Activated CD8-positive, alpha-beta T cell treated with anti-CD3 and anti-CD28 coated beads, Interleukin-2, amount 10 ng/mL, durations not matched to agents 7 days and 5 days (primary cell): ENCODE data around the gene F12. TPM values are rescaled to one million over a fixed set of nuclear protein-coding genes. Genes with fewer than 3 reads are reported as not detected.

Source experiments
- ATAC-seq: fragments of 150-1000 bp; cut with Tn5 transposase; one replicate; pipeline ENCODE4 v1.10.0; 2021; ENCODE audit warnings: moderate library complexity
- CTCF ChIA-PET: fragments of 350-600 bp; sonication (Branson Sonifier 250); formaldehyde crosslinking; loops from one replicate; lab custom pipeline; 2021; ENCODE audit warnings: antibody characterized with exemption; lab: Charles Lee
- POLR2A ChIA-PET: fragments of 350-600 bp; sonication (Branson Sonifier 250); formaldehyde crosslinking; loops from one replicate; lab custom pipeline; 2021; ENCODE audit warnings: antibody characterized with exemption; lab: Charles Lee
- DNase-seq: peaks from one replicate; pipeline ENCODE4 v3.0.0-alpha.2; 2020
- H3K27ac Mint-ChIP-seq: one replicate; pipeline ENCODE4 v1.8.0; 2021; ENCODE audit warnings: mild to moderate bottlenecking, mixed read lengths
- H3K27me3 Mint-ChIP-seq: one replicate; pipeline ENCODE4 v1.8.0; 2021; ENCODE audit warnings: low read depth, mixed read lengths
- H3K36me3 Mint-ChIP-seq: one replicate; pipeline ENCODE4 v1.8.0; 2021; ENCODE audit warnings: low read depth, mixed read lengths
- H3K4me1 Mint-ChIP-seq: one replicate; pipeline ENCODE4 v1.8.0; 2021; ENCODE audit warnings: low read depth, mixed read lengths
- H3K4me3 Mint-ChIP-seq: one replicate; pipeline ENCODE4 v1.8.0; 2021; ENCODE audit warnings: mild to moderate bottlenecking, mixed read lengths
- H3K9me3 Mint-ChIP-seq: one replicate; pipeline ENCODE4 v1.8.0; 2022; ENCODE audit warnings: mixed read lengths; ENCODE audit not compliant: insufficient read depth
- total RNA-seq, 2 experiments: library from RNA; stranded (reverse); gene quantifications; one replicate each; pipeline ENCODE4 v1.2.3, GENCODE V29; 2021

The F12 gene
- total RNA-seq, 2 experiments from 2014 or later = 3.2 to 3.5 TPM

DNA sequence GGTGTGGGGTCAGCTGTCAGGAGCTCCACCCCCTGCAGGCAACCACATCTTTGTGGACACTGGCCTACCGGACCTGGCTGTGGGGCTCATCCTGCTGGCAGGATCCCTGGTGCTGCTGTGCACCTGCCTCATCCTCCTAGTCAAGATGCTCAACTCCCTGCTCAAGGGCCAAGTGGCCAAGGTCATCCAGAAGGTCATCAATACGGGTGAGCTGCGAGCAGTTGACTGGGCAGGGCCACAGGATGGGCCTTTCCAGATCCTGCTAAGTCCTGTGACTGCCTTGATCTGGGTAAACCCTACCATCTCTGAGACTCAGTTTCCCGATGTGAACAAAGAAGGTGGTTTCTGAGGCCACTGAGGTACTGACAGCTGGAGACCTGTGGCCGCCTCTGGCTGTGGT lies 15.4 kb downstream of the F12 start:
- Mint-ChIP-seq H3K36me3 (no peaks in the 10 kb centered on the region), H3K4me3 (no peak overlapping the region), H3K9me3 (no peaks in the 10 kb centered on the region), H3K27ac (no peak overlapping the region), H3K27me3 (peaks cover 3% of the 10 kb centered on the region), H3K4me1 (peaks cover 36% of the 10 kb centered on the region)
- DNase-seq (no peak), ATAC-seq (no peak)
- CTCF ChIA-PET = interaction anchor here (1.0 to 8.3 kb wide), 5 partner anchors 11 to 280 kb away, joined by 3 to 270 read pairs (median 5); partner anchors contain the start of genes GRK6 and PFN3
- POLR2A ChIA-PET = interaction anchor here (0.6 kb wide), 1 partner anchor 67 kb away, joined by 3 read pairs; no protein-coding TSS in a partner anchor

DNA sequence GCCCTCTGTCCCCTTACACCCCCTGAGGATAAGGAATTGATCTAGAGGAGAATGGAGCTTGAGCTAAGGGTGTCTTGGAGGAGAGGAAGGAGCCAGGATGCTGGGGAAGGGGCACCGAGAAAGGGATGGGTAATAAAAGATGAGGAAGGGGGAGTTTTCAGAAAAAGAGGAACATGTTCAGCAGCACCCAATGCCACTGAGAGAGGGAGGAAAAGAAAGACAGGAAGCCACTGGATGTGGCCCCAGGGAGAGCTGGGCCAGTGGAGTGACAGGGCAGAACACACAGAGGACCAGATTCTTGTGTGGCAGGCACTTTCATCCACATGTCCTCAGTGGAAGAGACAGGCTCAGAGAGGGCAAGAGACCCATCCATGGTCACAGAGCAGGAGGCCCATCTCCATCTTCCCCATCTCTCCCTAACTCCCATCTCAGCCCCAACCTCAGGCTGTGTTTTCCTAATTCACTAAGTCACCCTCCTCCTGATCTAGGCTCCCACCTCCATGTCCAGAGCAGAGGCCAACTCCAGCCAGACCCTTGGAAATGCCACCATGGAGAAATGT lies 16.1 kb downstream of the F12 start:
- H3K27ac Mint-ChIP-seq = peak overlapping the region; percentile 51
- no peaks in the 10 kb centered on the region for H3K36me3 Mint-ChIP-seq
- no peaks in the 10 kb centered on the region for H3K9me3 Mint-ChIP-seq
- no peak for DNase-seq
- H3K4me1 Mint-ChIP-seq = peaks cover 43% of the 10 kb centered on the region
- CTCF ChIA-PET = interaction anchor here (1.2 to 8.3 kb wide), 7 partner anchors 11 to 108 kb away, joined by 3 to 270 read pairs (median 51); partner anchors contain the start of genes GRK6 and PFN3
- H3K4me3 Mint-ChIP-seq = no peak overlapping the region
- POLR2A ChIA-PET = interaction anchor here (0.8 to 1.0 kb wide), 2 partner anchors 59 to 62 kb away, joined by 3 read pairs; no protein-coding TSS in a partner anchor
- ATAC-seq = no peak
- H3K27me3 Mint-ChIP-seq = peaks cover 3% of the 10 kb centered on the region

DNA sequence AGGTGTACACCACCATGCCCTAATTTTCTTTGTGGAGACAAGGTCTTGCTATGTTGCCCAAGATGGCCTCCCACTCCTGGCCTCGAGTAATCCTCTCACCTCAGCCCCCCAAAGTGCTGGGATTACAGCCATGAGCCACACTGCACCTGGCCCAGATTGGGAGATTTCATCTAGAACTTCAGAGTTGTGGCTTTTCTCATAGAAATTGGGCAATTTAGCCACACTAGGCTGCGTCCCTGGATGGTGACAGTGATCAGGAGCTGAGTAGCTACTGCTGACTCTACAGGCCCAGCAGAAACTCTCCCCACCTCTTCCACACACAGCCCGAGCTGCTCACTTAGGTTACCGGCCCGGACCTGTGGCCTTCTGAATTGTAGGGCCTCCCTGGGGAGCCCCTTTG lies 16.6 kb downstream of the F12 start:
- ATAC-seq (no peak), DNase-seq (no peak)
- ChIA-PET CTCF (interaction anchor here (1.2 to 8.3 kb wide), 6 partner anchors 12 to 108 kb away, joined by 3 to 270 read pairs (median 86); partner anchors contain the start of genes GRK6 and PFN3), POLR2A (interaction anchor here (0.8 to 1.0 kb wide), 2 partner anchors 60 to 63 kb away, joined by 3 read pairs; no protein-coding TSS in a partner anchor)
- no peaks in the 10 kb centered on the region for H3K9me3 Mint-ChIP-seq
- H3K27me3 Mint-ChIP-seq = peaks cover 3% of the 10 kb centered on the region
- no peaks in the 10 kb centered on the region for H3K36me3 Mint-ChIP-seq
- no peak overlapping the region for H3K4me3 Mint-ChIP-seq
- peak overlapping the region; percentile 51 for H3K27ac Mint-ChIP-seq
- peaks cover 45% of the 10 kb centered on the region for H3K4me1 Mint-ChIP-seq

DNA sequence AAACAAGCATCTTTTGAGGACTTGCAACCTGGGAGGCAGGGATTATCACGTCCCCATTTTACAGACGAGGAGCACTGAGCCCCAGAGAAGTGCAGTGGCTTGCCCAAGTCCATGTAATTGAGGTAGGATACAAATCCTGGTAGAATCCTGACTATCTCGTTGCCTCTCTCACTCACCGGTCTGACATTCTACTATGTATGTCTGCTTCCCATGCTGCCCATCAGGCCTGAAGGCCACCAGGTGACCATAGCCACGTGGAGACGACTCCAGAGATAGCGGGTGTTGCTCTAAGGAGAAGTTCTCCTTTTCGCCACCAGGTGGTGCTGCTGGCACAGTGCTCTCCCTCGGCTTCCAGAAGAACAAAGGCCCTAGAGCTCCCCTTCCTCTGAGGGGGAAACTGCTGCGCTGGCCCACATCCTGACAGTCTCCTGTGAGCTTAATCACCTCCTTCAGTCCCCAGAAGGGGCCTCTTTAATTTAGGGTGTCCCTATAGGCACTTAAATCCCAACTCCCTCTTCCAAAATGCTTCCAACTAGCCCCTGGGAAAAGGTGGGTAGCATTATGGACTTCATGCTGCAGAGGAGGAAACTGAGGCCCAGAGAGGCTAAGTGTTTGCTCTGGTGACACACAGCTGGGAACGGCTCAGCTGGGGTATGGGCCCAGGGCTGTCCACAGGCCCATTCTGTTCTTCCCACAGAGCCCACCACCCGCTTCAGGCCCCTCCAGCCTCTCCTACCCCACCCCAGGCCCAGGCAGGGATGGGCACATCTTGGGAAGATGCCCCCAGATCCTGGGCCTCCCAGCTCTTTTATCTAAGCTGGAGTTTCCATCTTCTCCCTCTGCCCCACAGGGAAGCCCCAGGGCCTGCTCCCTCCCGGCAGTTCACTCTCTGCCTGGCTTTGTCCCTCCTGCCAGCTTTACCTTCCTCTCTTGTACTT lies 18.7 kb downstream of the F12 start:
- H3K27me3 Mint-ChIP-seq = peaks cover 3% of the 10 kb centered on the region
- ATAC-seq (peak; percentile 84), DNase-seq (peak; percentile 94)
- peaks cover 59% of the 10 kb centered on the region for H3K4me1 Mint-ChIP-seq
- no peaks in the 10 kb centered on the region for H3K9me3 Mint-ChIP-seq
- CTCF ChIA-PET = interaction anchor here (0.6 to 8.3 kb wide), 46 partner anchors 8 to 276 kb away, joined by 3 to 270 read pairs (median 11); partner anchors contain the start of genes F12, GRK6, LMAN2 and PDLIM7
- H3K36me3 Mint-ChIP-seq = no peaks in the 10 kb centered on the region
- H3K27ac Mint-ChIP-seq = peak overlapping the region; percentile 93
- POLR2A ChIA-PET = interaction anchor here (0.9 to 2.9 kb wide), 11 partner anchors 12 to 277 kb away, joined by 3 to 25 read pairs (median 5); partner anchors contain the start of genes GRK6, PFN3 and PRR7
- peak overlapping the region; percentile 19 for H3K4me3 Mint-ChIP-seq

DNA sequence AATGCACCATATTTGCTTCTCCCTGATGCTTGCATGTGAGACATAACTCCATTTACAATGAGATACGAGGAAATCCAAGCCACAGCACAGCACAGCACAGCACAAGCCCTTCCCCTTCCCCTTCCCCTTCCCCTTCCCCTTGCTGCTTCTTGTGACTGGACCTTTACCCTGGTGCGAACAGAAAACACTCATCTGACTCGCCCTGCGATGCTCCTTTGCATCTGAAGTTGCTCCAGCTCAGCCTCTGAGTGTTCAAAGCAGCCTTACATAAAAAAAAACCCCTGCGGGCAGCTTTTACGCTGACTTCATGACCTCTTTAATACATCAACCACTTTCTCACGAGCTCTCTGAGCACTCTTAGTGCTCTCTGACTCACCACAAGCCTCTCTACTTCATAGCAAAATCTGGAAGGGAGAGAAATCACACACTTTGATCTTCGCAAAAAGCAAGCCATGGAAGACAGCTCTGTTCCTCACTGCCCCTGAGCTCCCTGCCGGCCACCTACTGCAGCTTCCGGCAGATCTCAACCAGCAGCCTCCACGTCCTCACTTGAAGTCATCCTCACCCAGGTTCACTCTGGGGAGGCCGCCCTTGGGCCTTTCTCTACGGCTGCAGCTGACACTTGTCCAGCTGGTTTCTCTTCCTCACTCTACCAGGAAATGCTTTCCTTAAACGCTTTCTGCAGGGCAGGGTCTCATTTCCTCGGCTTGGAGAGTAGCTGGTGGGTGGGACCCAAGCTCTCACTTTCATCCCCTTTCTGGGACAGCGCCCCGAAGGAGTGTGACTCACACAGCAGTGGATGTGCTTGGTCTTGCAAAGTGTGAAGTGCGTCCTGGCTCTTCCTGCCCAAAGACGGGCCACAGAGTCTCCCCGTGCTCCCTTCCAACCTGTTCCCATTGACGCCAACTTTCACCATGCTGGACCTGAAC lies 19.9 kb downstream of the F12 start:
- ChIA-PET POLR2A (interaction anchor here (0.6 to 2.9 kb wide), 11 partner anchors 13 to 77 kb away, joined by 3 to 25 read pairs (median 5); partner anchors contain the start of genes GRK6, LMAN2, PFN3 and PRR7), CTCF (interaction anchor here (0.8 to 8.3 kb wide), 32 partner anchors 9 to 317 kb away, joined by 3 to 270 read pairs (median 20); partner anchors contain the start of genes F12, GRK6, LMAN2 and PDLIM7)
- peak; percentile 59 for ATAC-seq
- Mint-ChIP-seq H3K27ac (peak overlapping the region; percentile 93), H3K9me3 (no peaks in the 10 kb centered on the region), H3K4me3 (peak overlapping the region; percentile 43), H3K4me1 (peaks cover 69% of the 10 kb centered on the region), H3K27me3 (peaks cover 3% of the 10 kb centered on the region), H3K36me3 (no peaks in the 10 kb centered on the region)
- peak; percentile 52 for DNase-seq

DNA sequence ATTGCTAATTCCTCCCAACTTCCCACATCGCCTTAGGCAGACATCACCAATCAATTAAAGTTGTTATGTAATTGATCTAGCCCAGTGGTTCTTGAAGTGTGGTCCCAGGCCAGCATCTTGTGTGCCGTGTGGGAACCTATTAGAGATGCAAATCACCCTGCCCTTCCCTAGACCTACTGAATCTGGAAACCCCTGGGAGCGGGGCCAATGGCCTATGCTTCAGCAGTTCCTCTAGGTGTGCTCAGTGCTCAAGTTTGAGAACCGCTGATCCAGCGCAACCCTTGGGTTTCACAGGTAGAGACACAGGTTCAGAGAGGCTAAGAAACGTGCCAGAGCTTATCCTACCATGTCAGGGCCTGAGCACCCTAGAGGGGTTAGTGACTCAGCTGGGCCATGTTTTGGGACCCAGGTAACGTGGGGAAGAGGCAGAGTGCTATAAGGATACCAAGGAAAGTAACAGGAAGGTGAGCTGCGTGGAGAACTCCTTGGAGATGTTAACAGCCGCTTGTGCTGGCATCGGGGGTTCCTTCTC lies 20.8 kb downstream of the F12 start:
- no peak for DNase-seq
- ChIA-PET CTCF (interaction anchor here (1.2 to 8.3 kb wide), 16 partner anchors 10 to 274 kb away, joined by 13 to 270 read pairs (median 38); partner anchors contain the start of genes GRK6, PDLIM7, PFN3 and PRR7), POLR2A (interaction anchor here (1.2 to 2.9 kb wide), 5 partner anchors 14 to 76 kb away, joined by 3 to 25 read pairs (median 7); partner anchors contain the start of genes PFN3 and PRR7)
- Mint-ChIP-seq H3K36me3 (no peaks in the 10 kb centered on the region), H3K27me3 (peaks cover 3% of the 10 kb centered on the region), H3K4me3 (peak overlapping the region; percentile 9), H3K9me3 (no peaks in the 10 kb centered on the region), H3K4me1 (peaks cover 74% of the 10 kb centered on the region), H3K27ac (peak overlapping the region; percentile 93)
- no peak for ATAC-seq

DNA sequence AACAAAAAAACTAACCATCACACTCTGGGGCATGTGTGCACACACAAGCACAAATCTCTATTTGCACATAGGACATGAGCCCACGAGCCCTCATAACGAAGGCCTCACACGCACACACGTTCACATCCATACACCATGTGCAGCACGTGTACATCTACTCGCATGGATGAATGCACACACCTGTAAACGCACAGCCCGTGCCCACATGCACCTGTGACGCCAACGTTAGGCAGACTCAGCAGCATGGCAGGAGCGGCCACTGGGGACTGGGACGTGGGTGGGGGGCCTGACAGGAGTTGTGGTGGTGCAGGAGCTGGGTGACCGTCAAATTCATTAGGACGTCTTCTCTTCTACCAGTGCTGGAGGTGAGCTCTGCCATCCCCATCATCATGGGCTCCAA lies 22.0 kb downstream of the F12 start:
- Mint-ChIP-seq H3K9me3 (no peaks in the 10 kb centered on the region), H3K36me3 (no peaks in the 10 kb centered on the region), H3K27ac (no peak overlapping the region), H3K4me1 (peaks cover 71% of the 10 kb centered on the region), H3K27me3 (peaks cover 3% of the 10 kb centered on the region), H3K4me3 (no peak overlapping the region)
- ChIA-PET POLR2A (no interaction called here), CTCF (interaction anchor here (1.0 to 6.7 kb wide), 3 partner anchors 15 to 114 kb away, joined by 3 to 122 read pairs (median 3); no protein-coding TSS in a partner anchor)
- no peak for DNase-seq
- no peak for ATAC-seq

DNA sequence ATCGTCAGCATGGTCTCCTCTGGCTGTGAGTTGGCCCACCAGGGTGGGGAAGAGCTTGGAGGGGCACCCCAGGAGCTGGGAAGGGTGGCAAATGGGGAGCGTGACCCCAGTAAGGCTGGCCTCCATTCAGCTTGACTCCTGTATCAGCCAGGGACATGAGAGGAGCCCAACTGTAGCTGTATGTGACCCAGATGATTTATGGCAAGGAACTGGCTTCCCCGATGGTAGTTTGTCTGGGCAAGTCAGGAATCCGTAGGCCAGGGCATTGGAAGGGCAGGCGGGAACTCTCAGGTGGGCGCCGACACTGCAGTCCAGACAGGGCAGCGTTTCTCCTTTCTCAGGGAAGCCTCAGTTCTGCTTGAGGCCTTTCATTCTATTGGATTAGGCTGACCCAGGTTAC lies 22.8 kb downstream of the F12 start:
- no peaks in the 10 kb centered on the region for H3K9me3 Mint-ChIP-seq
- CTCF ChIA-PET = interaction anchor here (1.0 to 2.0 kb wide), 4 partner anchors 17 to 115 kb away, joined by 3 to 7 read pairs (median 4); no protein-coding TSS in a partner anchor
- H3K27me3 Mint-ChIP-seq = peaks cover 3% of the 10 kb centered on the region
- DNase-seq = no peak
- H3K4me3 Mint-ChIP-seq = peak overlapping the region; percentile 28
- POLR2A ChIA-PET = interaction anchor here (0.5 to 1.2 kb wide), 2 partner anchors 58 to 63 kb away, joined by 3 to 4 read pairs; no protein-coding TSS in a partner anchor
- H3K27ac Mint-ChIP-seq = no peak overlapping the region
- no peak for ATAC-seq
- peaks cover 73% of the 10 kb centered on the region for H3K4me1 Mint-ChIP-seq
- no peaks in the 10 kb centered on the region for H3K36me3 Mint-ChIP-seq

DNA sequence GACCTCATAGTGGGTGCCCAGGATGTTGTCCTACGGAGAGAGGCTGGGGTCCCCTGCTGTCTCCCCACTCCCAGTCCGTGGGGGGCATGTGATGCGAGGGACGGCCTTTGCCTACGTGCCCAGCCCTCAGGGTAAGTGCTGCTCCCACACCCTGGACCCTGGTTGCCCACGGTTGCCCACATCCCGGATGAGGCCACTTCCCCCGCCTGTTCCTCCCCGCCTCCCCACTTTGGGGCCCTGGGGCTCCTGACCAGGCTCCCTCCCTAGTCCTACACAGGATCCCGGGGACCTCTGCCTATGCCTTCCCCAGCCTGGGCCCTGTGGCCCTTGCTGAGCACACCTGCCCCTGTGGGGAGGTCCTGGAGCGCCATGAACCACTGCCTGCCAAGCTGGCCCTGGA lies 23.6 kb downstream of the F12 start:
- CTCF ChIA-PET = interaction anchor here (1.0 to 5.7 kb wide), 5 partner anchors 14 to 72 kb away, joined by 3 to 28 read pairs (median 6); no protein-coding TSS in a partner anchor
- no peaks in the 10 kb centered on the region for H3K36me3 Mint-ChIP-seq
- H3K27me3 Mint-ChIP-seq = peaks cover 3% of the 10 kb centered on the region
- DNase-seq = no peak
- peak overlapping the region; percentile 52 for H3K27ac Mint-ChIP-seq
- peak overlapping the region; percentile 28 for H3K4me3 Mint-ChIP-seq
- no peak for ATAC-seq
- no peaks in the 10 kb centered on the region for H3K9me3 Mint-ChIP-seq
- POLR2A ChIA-PET = interaction anchor here (1.2 kb wide), 1 partner anchor 59 kb away, joined by 3 read pairs; no protein-coding TSS in a partner anchor
- peaks cover 73% of the 10 kb centered on the region for H3K4me1 Mint-ChIP-seq

DNA sequence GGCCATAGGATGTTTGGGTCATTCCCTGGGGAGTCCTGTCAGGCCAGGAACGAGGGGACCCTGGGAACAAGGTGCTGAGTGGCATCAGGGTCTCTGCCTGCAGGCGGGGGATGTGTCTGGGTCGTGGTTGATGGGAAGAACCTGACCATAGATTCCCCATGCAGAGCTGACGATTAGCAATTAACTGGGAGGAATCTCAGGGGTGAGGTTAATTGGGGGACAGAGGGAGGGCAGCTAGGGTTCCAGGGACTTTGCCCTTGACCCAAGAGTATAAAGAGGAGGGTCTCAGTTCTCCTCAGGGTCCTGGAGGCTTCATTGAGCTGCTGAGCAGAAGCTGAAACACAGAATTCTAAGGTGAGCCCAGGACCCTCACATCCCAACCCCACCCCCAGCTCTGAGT lies 25.2 kb downstream of the F12 start, which contains the start of gene SLC34A1:
SLC34A1 (plus strand) TSS at position 301 of the 400 bp plus-strand sequence. CDS start 1,308 bp downstream, outside the sequence.
- no peak within 1 kb of the TSS for H3K4me3 Mint-ChIP-seq
- H3K36me3 Mint-ChIP-seq = no peaks in the 10 kb centered on the region
- peak within 1 kb of the TSS; percentile 21 for H3K27ac Mint-ChIP-seq
- H3K27me3 Mint-ChIP-seq = peaks cover 3% of the 10 kb centered on the region
- H3K4me1 Mint-ChIP-seq = peaks cover 65% of the 10 kb centered on the region
- ChIA-PET CTCF (interaction anchor here (0.9 to 5.7 kb wide), 7 partner anchors 12 to 73 kb away, joined by 3 to 28 read pairs (median 6); no protein-coding TSS in a partner anchor), POLR2A (no interaction called here)
- no peak for DNase-seq
- no peaks in the 10 kb centered on the region for H3K9me3 Mint-ChIP-seq
- no peak for ATAC-seq
